SK-N-SH (cell line): Measurements from ENCODE around the gene DPH6.

Experiments used
- CTCF ChIP-seq: fragments of 200-600 bp; sonication (generic); IDR thresholded peaks from 2 replicates; pipeline ENCODE4 v1.6.1; 2017; ENCODE audit warnings: antibody characterized with exemption, mild to moderate bottlenecking, moderate library complexity
- IRF3 ChIP-seq: fragments of 150-350 bp; IDR thresholded peaks from 2 replicates; pipeline ENCODE4 v1.6.1; 2016; ENCODE audit warnings: mild to moderate bottlenecking, low read depth, low read length
- PBX3 ChIP-seq: IDR thresholded peaks from 2 replicates; pipeline ENCODE4; 2012
- POLR2AphosphoS5 ChIP-seq: IDR thresholded peaks from 2 replicates; pipeline ENCODE4 v1.6.1; 2012; ENCODE audit warnings: low read depth, low read length
- USF1 ChIP-seq: IDR thresholded peaks from 2 replicates; pipeline ENCODE4 v1.4.0; 2012; ENCODE audit warnings: low read depth, borderline replicate concordance

GRCh38 chr15:35427496-35427895, 118.5 kb downstream of the DPH6 start:
- TF ChIP-seq IRF3 (no peak), CTCF (no peak), USF1 (no peak), POLR2AphosphoS5 (no peak), PBX3 (no peak)
